Measurements from ENCODE around the gene STRIP2.

DNA sequence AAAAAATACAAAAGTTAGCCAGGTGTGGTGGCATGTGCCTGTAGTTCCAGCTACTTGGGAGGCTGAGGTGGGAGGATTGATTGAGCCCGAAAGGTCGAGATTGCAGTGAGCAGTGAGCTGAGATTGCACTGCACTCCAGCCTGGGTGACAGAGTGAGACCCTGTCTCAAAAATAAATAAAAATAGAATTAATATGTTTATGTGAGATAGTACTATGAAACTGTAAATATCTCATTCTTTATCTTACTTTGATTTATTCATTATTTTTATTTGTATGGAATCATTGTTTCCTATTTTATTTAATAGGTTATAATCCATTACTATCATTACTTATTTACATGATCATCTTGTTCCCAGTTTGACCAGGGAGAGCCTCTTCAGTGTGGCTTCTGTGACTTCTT is 41.0 kb upstream of the STRIP2 start:
- TF ChIP-seq EZH2 (IDR thresholded peaks at IDR 0.05; ENCODE audit: low read depth, unreplicated experiment) (no peak), POLR2AphosphoS5 (IDR thresholded peaks at IDR 0.05; ENCODE audit: low read depth) (no peak), EZH2phosphoT487 (IDR thresholded peaks at IDR 0.05; ENCODE audit: unreplicated experiment) (no peak), NANOG (IDR thresholded peaks at IDR 0.05; ENCODE audit: borderline replicate concordance) (no peak), JUNB (IDR thresholded peaks at IDR 0.05; ENCODE audit: unreplicated experiment) (no peak), STAT1 (IDR thresholded peaks at IDR 0.05; ENCODE audit: unreplicated experiment) (no peak), CREB1 (CRISPR knock-in tag; IDR thresholded peaks at IDR 0.05; ENCODE audit: low read depth) (no peak), ZNF331 (CRISPR knock-in tag; IDR thresholded peaks at IDR 0.05; ENCODE audit: low read depth) (no peak), ZNF114 (CRISPR knock-in tag; IDR thresholded peaks at IDR 0.05) (no peak)
- TF ChIP-seq, protein P1, sequence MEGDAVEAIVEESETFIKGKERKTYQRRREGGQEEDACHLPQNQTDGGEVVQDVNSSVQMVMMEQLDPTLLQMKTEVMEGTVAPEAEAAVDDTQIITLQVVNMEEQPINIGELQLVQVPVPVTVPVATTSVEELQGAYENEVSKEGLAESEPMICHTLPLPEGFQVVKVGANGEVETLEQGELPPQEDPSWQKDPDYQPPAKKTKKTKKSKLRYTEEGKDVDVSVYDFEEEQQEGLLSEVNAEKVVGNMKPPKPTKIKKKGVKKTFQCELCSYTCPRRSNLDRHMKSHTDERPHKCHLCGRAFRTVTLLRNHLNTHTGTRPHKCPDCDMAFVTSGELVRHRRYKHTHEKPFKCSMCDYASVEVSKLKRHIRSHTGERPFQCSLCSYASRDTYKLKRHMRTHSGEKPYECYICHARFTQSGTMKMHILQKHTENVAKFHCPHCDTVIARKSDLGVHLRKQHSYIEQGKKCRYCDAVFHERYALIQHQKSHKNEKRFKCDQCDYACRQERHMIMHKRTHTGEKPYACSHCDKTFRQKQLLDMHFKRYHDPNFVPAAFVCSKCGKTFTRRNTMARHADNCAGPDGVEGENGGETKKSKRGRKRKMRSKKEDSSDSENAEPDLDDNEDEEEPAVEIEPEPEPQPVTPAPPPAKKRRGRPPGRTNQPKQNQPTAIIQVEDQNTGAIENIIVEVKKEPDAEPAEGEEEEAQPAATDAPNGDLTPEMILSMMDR (conservative IDR thresholded peaks at IDR 0.05; ENCODE audit: low read depth in 2 of 2) = no peak
- TF ChIP-seq, protein P2, sequence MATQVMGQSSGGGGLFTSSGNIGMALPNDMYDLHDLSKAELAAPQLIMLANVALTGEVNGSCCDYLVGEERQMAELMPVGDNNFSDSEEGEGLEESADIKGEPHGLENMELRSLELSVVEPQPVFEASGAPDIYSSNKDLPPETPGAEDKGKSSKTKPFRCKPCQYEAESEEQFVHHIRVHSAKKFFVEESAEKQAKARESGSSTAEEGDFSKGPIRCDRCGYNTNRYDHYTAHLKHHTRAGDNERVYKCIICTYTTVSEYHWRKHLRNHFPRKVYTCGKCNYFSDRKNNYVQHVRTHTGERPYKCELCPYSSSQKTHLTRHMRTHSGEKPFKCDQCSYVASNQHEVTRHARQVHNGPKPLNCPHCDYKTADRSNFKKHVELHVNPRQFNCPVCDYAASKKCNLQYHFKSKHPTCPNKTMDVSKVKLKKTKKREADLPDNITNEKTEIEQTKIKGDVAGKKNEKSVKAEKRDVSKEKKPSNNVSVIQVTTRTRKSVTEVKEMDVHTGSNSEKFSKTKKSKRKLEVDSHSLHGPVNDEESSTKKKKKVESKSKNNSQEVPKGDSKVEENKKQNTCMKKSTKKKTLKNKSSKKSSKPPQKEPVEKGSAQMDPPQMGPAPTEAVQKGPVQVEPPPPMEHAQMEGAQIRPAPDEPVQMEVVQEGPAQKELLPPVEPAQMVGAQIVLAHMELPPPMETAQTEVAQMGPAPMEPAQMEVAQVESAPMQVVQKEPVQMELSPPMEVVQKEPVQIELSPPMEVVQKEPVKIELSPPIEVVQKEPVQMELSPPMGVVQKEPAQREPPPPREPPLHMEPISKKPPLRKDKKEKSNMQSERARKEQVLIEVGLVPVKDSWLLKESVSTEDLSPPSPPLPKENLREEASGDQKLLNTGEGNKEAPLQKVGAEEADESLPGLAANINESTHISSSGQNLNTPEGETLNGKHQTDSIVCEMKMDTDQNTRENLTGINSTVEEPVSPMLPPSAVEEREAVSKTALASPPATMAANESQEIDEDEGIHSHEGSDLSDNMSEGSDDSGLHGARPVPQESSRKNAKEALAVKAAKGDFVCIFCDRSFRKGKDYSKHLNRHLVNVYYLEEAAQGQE (IDR thresholded peaks at IDR 0.05; ENCODE audit: unreplicated experiment) = no peak
- TF ChIP-seq, protein P3, sequence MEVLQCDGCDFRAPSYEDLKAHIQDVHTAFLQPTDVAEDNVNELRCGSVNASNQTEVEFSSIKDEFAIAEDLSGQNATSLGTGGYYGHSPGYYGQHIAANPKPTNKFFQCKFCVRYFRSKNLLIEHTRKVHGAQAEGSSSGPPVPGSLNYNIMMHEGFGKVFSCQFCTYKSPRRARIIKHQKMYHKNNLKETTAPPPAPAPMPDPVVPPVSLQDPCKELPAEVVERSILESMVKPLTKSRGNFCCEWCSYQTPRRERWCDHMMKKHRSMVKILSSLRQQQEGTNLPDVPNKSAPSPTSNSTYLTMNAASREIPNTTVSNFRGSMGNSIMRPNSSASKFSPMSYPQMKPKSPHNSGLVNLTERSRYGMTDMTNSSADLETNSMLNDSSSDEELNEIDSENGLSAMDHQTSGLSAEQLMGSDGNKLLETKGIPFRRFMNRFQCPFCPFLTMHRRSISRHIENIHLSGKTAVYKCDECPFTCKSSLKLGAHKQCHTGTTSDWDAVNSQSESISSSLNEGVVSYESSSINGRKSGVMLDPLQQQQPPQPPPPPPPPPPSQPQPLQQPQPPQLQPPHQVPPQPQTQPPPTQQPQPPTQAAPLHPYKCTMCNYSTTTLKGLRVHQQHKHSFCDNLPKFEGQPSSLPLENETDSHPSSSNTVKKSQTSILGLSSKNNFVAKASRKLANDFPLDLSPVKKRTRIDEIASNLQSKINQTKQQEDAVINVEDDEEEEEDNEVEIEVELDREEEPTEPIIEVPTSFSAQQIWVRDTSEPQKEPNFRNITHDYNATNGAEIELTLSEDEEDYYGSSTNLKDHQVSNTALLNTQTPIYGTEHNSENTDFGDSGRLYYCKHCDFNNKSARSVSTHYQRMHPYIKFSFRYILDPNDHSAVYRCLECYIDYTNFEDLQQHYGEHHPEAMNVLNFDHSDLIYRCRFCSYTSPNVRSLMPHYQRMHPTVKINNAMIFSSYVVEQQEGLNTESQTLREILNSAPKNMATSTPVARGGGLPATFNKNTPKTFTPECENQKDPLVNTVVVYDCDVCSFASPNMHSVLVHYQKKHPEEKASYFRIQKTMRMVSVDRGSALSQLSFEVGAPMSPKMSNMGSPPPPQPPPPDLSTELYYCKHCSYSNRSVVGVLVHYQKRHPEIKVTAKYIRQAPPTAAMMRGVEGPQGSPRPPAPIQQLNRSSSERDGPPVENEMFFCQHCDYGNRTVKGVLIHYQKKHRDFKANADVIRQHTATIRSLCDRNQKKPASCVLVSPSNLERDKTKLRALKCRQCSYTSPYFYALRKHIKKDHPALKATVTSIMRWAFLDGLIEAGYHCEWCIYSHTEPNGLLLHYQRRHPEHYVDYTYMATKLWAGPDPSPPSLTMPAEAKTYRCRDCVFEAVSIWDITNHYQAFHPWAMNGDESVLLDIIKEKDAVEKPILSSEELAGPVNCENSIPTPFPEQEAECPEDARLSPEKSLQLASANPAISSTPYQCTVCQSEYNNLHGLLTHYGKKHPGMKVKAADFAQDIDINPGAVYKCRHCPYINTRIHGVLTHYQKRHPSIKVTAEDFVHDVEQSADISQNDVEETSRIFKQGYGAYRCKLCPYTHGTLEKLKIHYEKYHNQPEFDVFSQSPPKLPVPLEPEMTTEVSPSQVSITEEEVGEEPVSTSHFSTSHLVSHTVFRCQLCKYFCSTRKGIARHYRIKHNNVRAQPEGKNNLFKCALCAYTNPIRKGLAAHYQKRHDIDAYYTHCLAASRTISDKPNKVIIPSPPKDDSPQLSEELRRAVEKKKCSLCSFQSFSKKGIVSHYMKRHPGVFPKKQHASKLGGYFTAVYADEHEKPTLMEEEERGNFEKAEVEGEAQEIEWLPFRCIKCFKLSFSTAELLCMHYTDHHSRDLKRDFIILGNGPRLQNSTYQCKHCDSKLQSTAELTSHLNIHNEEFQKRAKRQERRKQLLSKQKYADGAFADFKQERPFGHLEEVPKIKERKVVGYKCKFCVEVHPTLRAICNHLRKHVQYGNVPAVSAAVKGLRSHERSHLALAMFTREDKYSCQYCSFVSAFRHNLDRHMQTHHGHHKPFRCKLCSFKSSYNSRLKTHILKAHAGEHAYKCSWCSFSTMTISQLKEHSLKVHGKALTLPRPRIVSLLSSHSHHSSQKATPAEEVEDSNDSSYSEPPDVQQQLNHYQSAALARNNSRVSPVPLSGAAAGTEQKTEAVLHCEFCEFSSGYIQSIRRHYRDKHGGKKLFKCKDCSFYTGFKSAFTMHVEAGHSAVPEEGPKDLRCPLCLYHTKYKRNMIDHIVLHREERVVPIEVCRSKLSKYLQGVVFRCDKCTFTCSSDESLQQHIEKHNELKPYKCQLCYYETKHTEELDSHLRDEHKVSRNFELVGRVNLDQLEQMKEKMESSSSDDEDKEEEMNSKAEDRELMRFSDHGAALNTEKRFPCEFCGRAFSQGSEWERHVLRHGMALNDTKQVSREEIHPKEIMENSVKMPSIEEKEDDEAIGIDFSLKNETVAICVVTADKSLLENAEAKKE (CRISPR knock-in tag; IDR thresholded peaks at IDR 0.05) = no peak
- TF ChIP-seq, protein P4, sequence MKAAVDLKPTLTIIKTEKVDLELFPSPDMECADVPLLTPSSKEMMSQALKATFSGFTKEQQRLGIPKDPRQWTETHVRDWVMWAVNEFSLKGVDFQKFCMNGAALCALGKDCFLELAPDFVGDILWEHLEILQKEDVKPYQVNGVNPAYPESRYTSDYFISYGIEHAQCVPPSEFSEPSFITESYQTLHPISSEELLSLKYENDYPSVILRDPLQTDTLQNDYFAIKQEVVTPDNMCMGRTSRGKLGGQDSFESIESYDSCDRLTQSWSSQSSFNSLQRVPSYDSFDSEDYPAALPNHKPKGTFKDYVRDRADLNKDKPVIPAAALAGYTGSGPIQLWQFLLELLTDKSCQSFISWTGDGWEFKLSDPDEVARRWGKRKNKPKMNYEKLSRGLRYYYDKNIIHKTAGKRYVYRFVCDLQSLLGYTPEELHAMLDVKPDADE (IDR thresholded peaks at IDR 0.05) = no peak
